Activated T-cell treated with anti-CD3 and anti-CD28 coated beads, Interleukin-2, amount 50 U/mL, for 72 hours (primary cell): ENCODE results near the gene SLC25A17. TPM values are rescaled to one million over a fixed set of nuclear protein-coding genes. Genes with fewer than 3 reads are reported as not detected.
"Not testable (repeated sequence)": the region's sequence is repeated elsewhere in the genome, so short reads cannot be mapped to it uniquely, and the experiment has no call there.

Experiments used
- ATAC-seq, 2 donors: fragments of 150-1000 bp; cut with Tn5 transposase; replicated peaks in 1 of 2; 2 replicates each; pipeline ENCODE4 v1.10.0; 2021; ENCODE audit warnings: moderate library complexity in 2 of 2, mild to moderate bottlenecking in 1 of 2
- DNase-seq, 2 donors: peaks; one replicate each; pipeline ENCODE4 v3.0.0; 2021 to 2022; ENCODE audit warnings: mixed read lengths in 1 of 2
- H3K27ac Mint-ChIP-seq: one replicate; pipeline ENCODE4 v1.8.0; 2022; ENCODE audit warnings: mild to moderate bottlenecking, moderate library complexity, mixed read lengths
- H3K27me3 Mint-ChIP-seq: one replicate; pipeline ENCODE4 v1.8.0; 2022; ENCODE audit warnings: low read depth, mixed read lengths
- H3K36me3 Mint-ChIP-seq, 2 donors: one replicate each; pipeline ENCODE4 v1.8.0; 2022; ENCODE audit warnings: mixed read lengths in 2 of 2, mild to moderate bottlenecking in 1 of 2; ENCODE audit not compliant: insufficient read depth in 2 of 2
- H3K4me1 Mint-ChIP-seq: one replicate; pipeline ENCODE4 v1.8.0; 2022; ENCODE audit warnings: low read depth, mixed read lengths
- H3K4me3 Mint-ChIP-seq, 2 donors: one replicate each; pipeline ENCODE4 v1.8.0; 2022; ENCODE audit warnings: mild to moderate bottlenecking in 2 of 2, mixed read lengths in 2 of 2, moderate library complexity in 2 of 2
- H3K9me3 Mint-ChIP-seq, 2 donors: one replicate each; pipeline ENCODE4 v1.8.0; 2022; ENCODE audit warnings: mixed read lengths in 2 of 2
- total RNA-seq, 2 donors: library from RNA; stranded (reverse); gene quantifications; one replicate each; pipeline ENCODE4 v1.2.3, GENCODE V29; 2022

The SLC25A17 gene
- total RNA-seq, 2 donors from 2014 or later, result 18.8 to 20.0 TPM

- no peaks in the 10 kb centered on the region for H3K27me3 Mint-ChIP-seq
- H3K9me3 Mint-ChIP-seq, result no peaks in the 10 kb centered on the region
- H3K4me1 Mint-ChIP-seq, result peaks cover 20% of the 10 kb centered on the region
- H3K4me3 Mint-ChIP-seq, result peak overlapping the region in 1 of 2 donors; percentile 20
- peak overlapping the region; percentile 48 for H3K27ac Mint-ChIP-seq
- DNase-seq (peak in 1 of 2 donors; percentile 3), ATAC-seq (peak; percentile 34 to 55)
- peaks cover 0 to 4% of the 10 kb centered on the region in 2 donors for H3K36me3 Mint-ChIP-seq
These were observed 54.2 kb downstream of the SLC25A17 start for GRCh38 chr22:40764763-40765441.

- H3K27me3 Mint-ChIP-seq, result no peaks in the 10 kb centered on the region
- H3K9me3 Mint-ChIP-seq, result no peaks in the 10 kb centered on the region
- DNase-seq (no peak), ATAC-seq (no peak)
- H3K36me3 Mint-ChIP-seq, result no peaks in the 10 kb centered on the region
- H3K27ac Mint-ChIP-seq, result no peak overlapping the region
- no peak overlapping the region for H3K4me3 Mint-ChIP-seq
- peaks cover 10% of the 10 kb centered on the region for H3K4me1 Mint-ChIP-seq
These were observed 59.8 kb downstream of the SLC25A17 start for GRCh38 chr22:40759294-40759840.

DNA sequence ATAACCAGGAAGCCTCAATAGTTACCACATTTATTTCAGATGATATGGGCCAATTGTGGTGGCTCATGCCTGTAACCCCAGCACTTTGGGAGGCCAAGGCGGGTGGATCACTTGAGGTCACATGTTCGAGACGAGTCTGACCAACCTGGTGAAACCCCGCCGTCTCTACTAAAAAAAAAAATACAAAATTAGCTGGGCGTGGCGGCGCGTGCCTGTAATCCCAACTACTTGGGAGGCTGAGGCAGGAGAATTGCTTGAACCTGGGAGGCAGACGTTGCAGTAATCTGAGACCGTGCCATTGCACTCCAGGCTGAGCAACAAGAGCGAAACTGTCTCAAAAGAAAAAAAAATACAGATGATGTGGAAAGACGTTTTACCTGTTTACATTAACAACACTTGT is 60.3 kb downstream of the SLC25A17 start:
- H3K4me1 Mint-ChIP-seq, H3K36me3 Mint-ChIP-seq, H3K9me3 Mint-ChIP-seq: not testable (repeated sequence)

GRCh38 chr22:40758390-40758789 is 60.8 kb downstream of the SLC25A17 start:
- Mint-ChIP-seq H3K4me1 (peaks cover 7% of the 10 kb centered on the region), H3K4me3 (no peak overlapping the region), H3K27ac (no peak overlapping the region), H3K27me3 (no peaks in the 10 kb centered on the region), H3K36me3 (no peaks in the 10 kb centered on the region), H3K9me3 (no peaks in the 10 kb centered on the region)
- DNase-seq (no peak), ATAC-seq (no peak)

More for the DNA sequence above, 60.3 kb downstream of the SLC25A17 start:
- not testable (repeated sequence) for DNase-seq, H3K4me3 Mint-ChIP-seq, ATAC-seq, H3K27me3 Mint-ChIP-seq, H3K27ac Mint-ChIP-seq

DNA sequence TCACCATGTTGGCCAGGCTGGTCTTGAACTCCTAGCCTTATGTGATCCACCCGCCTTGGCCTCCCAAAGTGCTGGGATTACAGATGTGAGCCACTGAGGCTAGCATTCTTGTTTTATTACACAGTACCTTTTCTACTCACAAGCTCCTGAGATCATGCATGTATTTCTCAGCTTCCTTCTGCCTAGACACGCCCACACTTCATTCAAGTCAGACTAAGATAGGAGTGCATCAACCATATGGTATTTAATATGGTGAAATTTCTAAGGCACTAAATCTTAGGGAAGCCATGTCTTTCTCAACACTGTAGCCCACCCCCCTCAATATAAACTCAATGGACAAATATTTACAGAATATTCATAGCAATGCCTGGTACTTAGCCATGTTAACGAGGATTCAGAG is 62.1 kb downstream of the SLC25A17 start:
- no peaks in the 10 kb centered on the region for H3K27me3 Mint-ChIP-seq
- no peak overlapping the region for H3K4me3 Mint-ChIP-seq
- H3K4me1 Mint-ChIP-seq, result peaks cover 7% of the 10 kb centered on the region
- no peak for DNase-seq
- no peaks in the 10 kb centered on the region for H3K9me3 Mint-ChIP-seq
- H3K27ac Mint-ChIP-seq, result no peak overlapping the region
- ATAC-seq, result no peak
- no peaks in the 10 kb centered on the region for H3K36me3 Mint-ChIP-seq

DNA sequence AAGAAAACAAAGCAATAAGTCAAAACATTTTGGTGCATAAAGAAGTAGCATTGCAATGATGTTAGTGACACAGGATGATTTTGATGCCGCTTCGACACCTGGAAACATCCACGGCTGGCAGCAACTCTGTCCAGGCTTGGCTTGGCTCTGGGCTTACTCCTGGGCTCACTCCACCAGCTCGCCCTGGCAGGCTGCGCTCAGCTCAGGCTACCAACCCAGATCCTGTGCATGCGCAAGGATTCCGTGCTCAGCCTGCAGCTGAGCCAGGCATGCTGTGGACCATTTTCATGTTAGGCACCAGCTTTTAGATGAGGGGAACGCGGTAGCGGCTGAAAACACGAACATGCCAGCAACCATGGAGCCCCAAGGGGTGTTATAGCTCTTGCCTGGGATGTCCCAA is 66.0 kb downstream of the SLC25A17 start:
- no peak overlapping the region for H3K4me3 Mint-ChIP-seq
- peaks cover 2% of the 10 kb centered on the region for H3K4me1 Mint-ChIP-seq
- H3K27ac Mint-ChIP-seq, result no peak overlapping the region
- no peak for DNase-seq
- ATAC-seq, result no peak
- peaks cover 0 to under 1% of the 10 kb centered on the region in 2 donors for H3K36me3 Mint-ChIP-seq
- H3K27me3 Mint-ChIP-seq, result no peaks in the 10 kb centered on the region
- peaks cover 0 to under 1% of the 10 kb centered on the region in 2 donors for H3K9me3 Mint-ChIP-seq

DNA sequence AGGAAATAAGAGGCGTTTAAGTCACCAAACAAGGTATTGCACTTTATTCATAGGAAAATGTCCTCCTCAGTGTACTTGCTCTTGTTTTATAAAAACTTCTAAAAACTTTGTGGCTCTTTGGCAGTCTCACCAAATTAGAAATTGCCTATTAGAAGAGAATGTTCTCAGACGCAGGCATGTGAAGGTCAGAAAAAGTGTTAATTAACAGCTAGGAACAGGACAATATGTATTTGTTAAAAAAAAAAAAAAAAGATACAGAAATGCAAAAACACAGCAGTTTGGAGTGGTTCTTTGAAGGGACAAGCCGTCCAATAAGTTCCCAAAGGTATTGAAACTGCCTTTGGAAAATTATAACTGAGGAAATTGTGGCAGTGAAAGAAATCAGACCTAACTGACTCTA is 67.9 kb downstream of the SLC25A17 start:
- Mint-ChIP-seq H3K27ac (no peak overlapping the region), H3K9me3 (peaks cover 1 to 2% of the 10 kb centered on the region in 2 donors), H3K27me3 (no peaks in the 10 kb centered on the region), H3K36me3 (peaks cover 2% of the 10 kb centered on the region in 2 donors), H3K4me3 (no peak overlapping the region), H3K4me1 (no peaks in the 10 kb centered on the region)
- ATAC-seq (no peak), DNase-seq (no peak)

DNA sequence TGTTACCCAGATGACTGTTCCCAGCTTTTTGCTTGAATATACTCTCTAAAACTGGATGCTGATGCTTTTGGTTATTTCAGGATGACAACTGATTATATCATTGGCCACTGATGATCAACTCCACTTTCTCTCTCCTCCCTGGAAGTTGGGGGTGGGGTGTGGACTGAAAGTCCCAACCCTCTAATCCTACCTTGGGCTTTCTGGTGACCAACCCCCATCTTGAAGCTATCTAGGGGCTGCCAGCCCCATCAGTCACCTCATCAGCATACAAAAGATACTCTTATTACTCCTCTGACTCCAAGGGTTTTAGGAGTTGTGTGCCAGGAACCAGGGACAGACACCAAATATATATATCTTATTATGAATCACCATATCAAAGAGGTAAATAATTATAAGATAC is 69.3 kb downstream of the SLC25A17 start:
- Mint-ChIP-seq H3K36me3 (peaks cover 2% of the 10 kb centered on the region in 2 donors), H3K9me3 (peaks cover 1 to 2% of the 10 kb centered on the region in 2 donors), H3K4me3 (no peak overlapping the region), H3K27me3 (no peaks in the 10 kb centered on the region), H3K27ac (no peak overlapping the region), H3K4me1 (no peaks in the 10 kb centered on the region)
- ATAC-seq, result no peak
- no peak for DNase-seq

- ATAC-seq, result no peak
- no peak overlapping the region for H3K27ac Mint-ChIP-seq
- H3K27me3 Mint-ChIP-seq, result no peaks in the 10 kb centered on the region
- no peaks in the 10 kb centered on the region for H3K4me1 Mint-ChIP-seq
- H3K4me3 Mint-ChIP-seq, result no peak overlapping the region
- DNase-seq, result no peak
- peaks cover 2% of the 10 kb centered on the region in 2 donors for H3K36me3 Mint-ChIP-seq
- H3K9me3 Mint-ChIP-seq, result peaks cover 1 to 2% of the 10 kb centered on the region in 2 donors
These were observed 70.5 kb downstream of the SLC25A17 start for GRCh38 chr22:40748388-40749355.

DNA sequence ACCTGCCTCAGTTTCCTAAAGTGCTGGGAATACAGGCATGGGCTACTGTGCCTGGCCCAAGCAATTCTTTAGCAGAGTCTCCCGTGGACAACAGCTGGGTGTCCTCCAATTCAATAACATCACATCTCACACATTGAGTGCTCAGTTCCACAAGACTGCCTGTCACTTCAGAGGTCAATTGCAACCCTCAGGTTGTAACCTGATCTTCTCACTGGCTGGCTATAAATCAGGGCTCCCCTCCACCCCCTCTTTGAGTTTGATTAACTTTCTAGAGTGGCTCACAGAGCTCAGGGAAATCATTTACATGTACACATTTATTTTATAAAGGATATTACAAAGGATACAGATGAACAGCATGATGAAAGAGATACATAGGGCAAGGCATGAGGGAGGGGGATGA is 71.8 kb downstream of the SLC25A17 start:
- Mint-ChIP-seq H3K27ac (no peak overlapping the region), H3K27me3 (no peaks in the 10 kb centered on the region), H3K36me3 (peaks cover 2% of the 10 kb centered on the region in 2 donors), H3K9me3 (peaks cover 1 to 2% of the 10 kb centered on the region in 2 donors), H3K4me3 (no peak overlapping the region), H3K4me1 (no peaks in the 10 kb centered on the region)
- ATAC-seq, result no peak
- no peak for DNase-seq

DNA sequence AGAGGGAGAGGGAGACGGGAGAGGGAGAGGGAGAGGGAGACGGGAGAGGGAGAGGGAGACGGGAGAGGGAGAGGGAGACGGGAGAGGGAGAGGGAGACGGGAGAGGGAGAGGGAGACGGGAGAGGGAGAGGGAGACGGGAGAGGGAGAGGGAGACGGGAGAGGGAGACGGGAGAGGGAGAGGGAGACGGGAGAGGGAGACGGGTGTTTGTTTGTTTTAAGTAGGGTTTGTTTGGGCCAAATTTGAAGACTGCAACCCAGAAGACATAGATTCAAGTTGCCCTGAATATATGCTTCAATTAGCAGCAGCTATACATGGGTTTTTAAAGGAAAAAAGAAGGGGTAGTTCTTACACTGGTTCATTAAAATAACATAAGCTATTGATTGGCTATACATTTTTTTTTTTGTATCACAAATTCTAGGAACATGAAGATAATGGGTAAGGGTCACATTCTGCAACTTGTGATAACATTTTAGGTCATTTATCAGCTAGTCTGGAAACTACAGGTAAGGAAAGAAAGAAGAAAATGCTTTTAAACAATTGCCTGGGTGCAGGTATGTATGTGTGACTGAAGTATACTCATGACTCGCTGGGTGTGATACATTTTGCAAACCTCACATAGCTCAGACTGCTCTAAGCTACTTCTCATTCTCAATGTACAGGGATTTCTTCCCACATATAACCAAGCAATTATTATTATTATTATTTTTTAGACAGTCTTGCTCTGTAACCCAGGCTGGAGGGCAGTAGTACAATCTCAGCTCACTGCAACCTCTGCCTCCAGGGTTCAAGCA is 72.5 kb downstream of the SLC25A17 start:
- DNase-seq (no peak), ATAC-seq (no peak)
- H3K36me3 Mint-ChIP-seq, result peaks cover 2% of the 10 kb centered on the region in 2 donors
- no peaks in the 10 kb centered on the region for H3K4me1 Mint-ChIP-seq
- no peak overlapping the region for H3K27ac Mint-ChIP-seq
- H3K4me3 Mint-ChIP-seq, result no peak overlapping the region
- H3K27me3 Mint-ChIP-seq, result no peaks in the 10 kb centered on the region
- peaks cover 1 to 2% of the 10 kb centered on the region in 2 donors for H3K9me3 Mint-ChIP-seq

DNA sequence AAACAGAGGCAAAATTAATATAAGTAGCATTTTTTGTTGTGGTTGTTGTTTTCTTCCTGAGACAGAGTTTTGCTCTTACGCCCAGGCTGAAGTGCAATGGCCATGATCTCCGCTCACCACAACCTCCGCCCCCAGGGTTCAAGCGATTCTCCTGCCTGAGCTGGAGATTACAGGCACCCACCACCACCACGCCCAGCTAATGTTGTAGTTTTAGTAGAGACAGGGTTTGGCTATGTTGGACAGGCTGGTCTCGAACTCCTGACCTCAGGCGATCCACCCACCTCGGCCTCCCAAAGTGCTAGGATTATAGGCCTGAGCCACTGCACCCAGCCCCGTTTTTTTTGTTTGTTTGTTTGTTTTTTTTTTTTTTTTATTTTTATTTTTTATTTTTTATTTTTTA is 75.4 kb downstream of the SLC25A17 start:
- peaks cover 1 to 2% of the 10 kb centered on the region in 2 donors for H3K9me3 Mint-ChIP-seq
- H3K4me3 Mint-ChIP-seq, result no peak overlapping the region
- H3K36me3 Mint-ChIP-seq, result peaks cover 2% of the 10 kb centered on the region in 2 donors
- H3K4me1 Mint-ChIP-seq, result peaks cover 10% of the 10 kb centered on the region
- no peak overlapping the region for H3K27ac Mint-ChIP-seq
- H3K27me3 Mint-ChIP-seq, result no peaks in the 10 kb centered on the region
- ATAC-seq (no peak), DNase-seq (no peak)
